Fibroblast of the conjunctiva (primary cell): ENCODE measurements around the gene KCNMB1.

Experiments used
- DNase-seq: peaks from one replicate; pipeline ENCODE4 v3.0.0-alpha.2; 2010; ENCODE audit warnings: low read depth

The KCNMB1 gene

DNA sequence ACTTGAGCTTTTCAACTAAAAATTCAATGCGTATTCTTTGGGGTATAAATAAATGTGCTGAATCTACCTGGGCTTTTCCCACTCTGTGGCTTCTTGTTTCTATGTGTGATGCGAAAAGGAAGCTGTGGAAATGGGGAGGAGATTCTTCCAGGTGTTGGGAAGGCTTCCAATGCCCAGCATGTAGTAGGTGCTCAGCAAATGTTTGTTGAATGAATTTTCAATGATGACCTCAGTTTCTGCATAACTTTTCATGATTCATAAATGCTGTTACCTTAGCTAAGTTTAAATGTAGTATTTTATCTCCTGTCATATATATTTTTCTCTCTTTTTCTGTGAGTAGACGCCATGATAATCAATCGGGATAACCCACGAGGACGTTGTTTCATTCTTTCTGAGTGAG lies 25.6 kb upstream of the KCNMB1 start:
- DNase-seq, result no peak

- DNase-seq, result no peak
Measured at GRCh38 chr5:170413897-170414296, 24.7 kb upstream of the KCNMB1 start.

- DNase-seq, result no peak
Measured at GRCh38 chr5:170411100-170411499, 21.9 kb upstream of the KCNMB1 start.

GRCh38 chr5:170410401-170410800 lies 21.2 kb upstream of the KCNMB1 start:
- no peak for DNase-seq

- no peak for DNase-seq
Measured at GRCh38 chr5:170408877-170409660, 19.9 kb upstream of the KCNMB1 start.

- DNase-seq, result no peak
Measured at GRCh38 chr5:170408226-170408625, 19.1 kb upstream of the KCNMB1 start.

DNA sequence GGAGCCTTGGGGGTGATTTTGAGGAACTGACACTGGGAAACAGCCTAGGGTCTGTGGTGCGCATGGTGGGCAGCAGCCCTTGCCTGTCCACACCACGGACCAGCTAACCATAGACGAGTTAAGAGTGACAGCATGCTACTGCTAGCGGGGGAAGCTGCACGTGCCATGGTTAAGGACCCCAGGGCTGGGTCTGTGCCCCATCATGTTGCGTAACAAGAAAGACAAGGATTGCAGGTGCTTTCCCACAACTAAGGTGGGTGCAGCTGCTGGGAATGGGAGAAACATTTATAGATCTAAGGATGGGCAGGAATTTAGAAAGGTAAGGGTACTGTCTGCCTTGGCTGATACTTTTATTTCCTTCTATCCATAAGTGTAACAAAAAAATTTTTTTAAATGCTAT lies 17.9 kb upstream of the KCNMB1 start:
- DNase-seq, result no peak

- DNase-seq, result no peak
Measured at GRCh38 chr5:170405817-170406216, 16.6 kb upstream of the KCNMB1 start.

DNA sequence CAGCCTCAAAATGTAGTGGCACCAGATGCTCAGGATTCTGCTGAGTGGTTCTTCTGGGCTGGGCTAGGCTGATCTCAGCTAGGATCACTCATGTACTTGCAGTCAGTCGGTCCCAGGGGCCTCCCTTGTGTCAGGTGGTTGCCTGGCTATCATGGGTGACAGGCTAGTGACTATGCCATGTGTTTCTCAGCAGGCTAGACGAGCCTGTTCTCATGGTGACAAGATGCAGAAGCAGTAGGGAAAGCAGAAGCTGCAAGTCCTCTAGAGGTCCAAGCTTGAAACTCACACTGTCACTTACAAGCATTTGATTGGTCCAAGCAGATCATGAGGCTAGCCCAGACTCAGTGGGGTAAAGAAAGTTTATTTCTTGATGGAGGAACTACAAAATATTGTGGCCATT lies 15.2 kb upstream of the KCNMB1 start:
- no peak for DNase-seq

- DNase-seq, result no peak
Measured at GRCh38 chr5:170403675-170404074, 14.5 kb upstream of the KCNMB1 start.

GRCh38 chr5:170402508-170402907 lies 13.3 kb upstream of the KCNMB1 start:
- DNase-seq, result no peak

DNA sequence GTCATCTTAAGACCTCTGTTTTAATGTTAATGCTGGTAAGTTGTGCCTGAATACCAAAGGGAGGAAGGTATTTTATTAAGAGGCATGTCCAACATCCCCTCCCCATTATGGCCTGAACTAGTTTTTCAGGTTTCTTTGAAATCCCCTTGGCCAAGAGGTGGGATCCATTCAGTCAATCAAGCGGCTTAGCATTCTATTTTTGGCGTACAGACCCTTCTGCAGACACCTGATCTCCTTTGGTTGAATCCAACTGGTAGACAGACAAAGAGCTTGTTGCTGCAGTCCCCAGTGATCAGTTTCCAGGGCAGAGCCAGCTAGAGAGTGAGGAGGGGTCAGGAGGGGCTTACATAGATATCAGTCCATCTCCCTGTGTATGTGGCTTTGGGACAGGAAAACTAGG lies 7.9 kb upstream of the KCNMB1 start:
- no peak for DNase-seq

- DNase-seq, result no peak
Measured at GRCh38 chr5:170393958-170394357, 4.8 kb upstream of the KCNMB1 start.

DNA sequence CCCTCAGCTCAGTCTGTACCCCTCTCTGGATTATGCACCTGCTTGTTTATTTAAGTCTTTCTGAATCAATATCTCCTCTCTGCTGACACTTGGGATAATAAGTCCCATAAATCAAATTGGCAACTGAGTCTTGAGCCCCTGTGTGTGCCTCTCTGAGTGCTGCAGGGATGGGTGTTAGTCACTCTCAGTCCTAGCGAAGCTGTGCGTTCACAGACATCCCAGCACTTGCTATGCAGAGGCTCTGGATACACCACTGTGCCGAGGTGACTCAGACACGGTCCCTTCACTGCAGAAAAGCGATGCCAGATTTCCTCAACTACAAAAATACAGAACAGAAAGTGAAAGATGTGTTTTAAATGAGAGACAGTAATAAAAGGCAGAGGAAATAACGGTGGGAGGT lies 4.1 kb upstream of the KCNMB1 start:
- no peak for DNase-seq

GRCh38 chr5:170390472-170390871 lies 1.3 kb upstream of the KCNMB1 start:
- no peak for DNase-seq

DNA sequence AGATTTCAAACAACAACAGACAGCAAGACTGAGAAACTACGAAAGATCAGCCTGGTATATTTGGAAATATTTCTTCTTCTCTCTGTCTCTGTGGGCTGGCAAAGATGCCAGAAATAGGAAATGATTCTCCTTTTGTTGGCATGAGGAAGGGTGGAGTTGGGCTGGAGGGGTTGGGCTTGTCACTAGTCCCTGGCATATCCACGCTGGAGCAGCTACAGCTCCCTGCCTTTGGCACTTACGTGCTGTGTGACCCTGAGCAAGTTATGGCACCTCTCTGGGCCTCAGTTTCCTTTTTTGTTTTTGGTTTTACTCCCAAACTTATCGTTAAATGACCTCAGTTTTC lies 354 bp upstream of the KCNMB1 start:
- DNase-seq, result no peak

DNA sequence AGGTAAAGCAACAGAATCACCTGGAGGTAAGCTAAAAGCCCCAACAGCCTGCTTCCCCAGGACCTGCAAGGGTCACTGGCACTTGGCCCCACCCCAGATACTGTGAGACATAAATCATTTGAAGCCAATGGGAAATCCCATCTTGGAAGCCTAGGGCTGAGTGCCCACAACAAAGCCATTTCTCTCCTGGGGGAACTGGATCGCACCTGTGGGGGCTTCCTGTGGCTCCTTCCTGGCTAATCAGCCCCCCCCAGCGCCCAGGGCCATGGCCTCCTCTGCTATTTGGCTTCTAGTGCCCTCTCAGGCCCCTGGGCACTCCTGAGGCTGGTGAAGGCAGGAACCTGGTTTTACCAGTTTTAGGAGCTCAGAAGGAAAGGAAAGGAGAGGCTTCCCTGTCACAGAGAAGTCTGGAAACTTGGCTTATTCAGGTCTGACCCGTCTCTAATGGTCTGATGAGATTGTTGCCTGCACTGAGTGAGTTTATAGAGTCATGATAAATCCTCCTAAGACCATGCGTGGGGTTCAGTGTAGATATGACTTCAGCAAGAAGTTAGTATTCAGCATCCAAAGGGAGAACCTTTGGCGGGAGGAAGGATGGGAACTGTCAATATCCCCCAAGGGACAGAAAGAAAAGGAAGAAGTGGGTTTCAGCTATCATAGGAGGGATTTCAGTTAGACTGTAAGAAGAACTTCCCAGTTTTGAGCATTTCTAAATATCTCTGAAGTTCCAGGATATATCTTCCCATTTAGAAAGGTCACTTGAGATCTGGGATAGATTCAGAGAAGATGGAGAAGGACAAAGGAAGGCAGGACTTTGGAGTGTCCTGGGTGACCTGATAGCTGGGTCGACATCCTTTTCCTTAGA lies 1.2 kb downstream of the KCNMB1 start:
- no peak for DNase-seq

- no peak for DNase-seq
Measured at GRCh38 chr5:170386743-170387395, 2.3 kb downstream of the KCNMB1 start.

GRCh38 chr5:170383227-170383626 lies 5.9 kb downstream of the KCNMB1 start:
- DNase-seq, result no peak

DNA sequence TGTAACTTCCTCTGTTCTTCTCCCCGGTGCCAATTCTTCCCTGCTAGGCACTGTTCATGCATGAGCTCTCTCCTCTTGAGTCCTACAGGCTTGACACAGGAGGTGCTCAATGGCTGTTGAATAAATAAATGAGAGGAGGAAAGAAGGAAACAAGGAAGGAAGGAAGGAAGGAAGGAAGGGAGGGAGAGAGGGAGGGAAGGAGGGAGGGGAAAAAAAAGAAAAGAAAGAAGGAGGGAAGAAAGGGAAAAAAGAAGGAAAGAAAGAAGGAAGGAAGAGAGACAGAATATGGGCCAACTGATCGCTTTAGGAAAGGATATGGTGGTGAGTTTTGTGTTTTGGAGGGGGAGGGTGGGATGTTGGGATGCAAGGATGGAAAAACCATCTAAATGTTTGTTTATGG lies 6.4 kb downstream of the KCNMB1 start:
- DNase-seq, result no peak

- DNase-seq, result no peak
Measured at GRCh38 chr5:170380361-170380951, 8.7 kb downstream of the KCNMB1 start.

- DNase-seq, result no peak
Measured at GRCh38 chr5:170378740-170379139, 10.4 kb downstream of the KCNMB1 start.

DNA sequence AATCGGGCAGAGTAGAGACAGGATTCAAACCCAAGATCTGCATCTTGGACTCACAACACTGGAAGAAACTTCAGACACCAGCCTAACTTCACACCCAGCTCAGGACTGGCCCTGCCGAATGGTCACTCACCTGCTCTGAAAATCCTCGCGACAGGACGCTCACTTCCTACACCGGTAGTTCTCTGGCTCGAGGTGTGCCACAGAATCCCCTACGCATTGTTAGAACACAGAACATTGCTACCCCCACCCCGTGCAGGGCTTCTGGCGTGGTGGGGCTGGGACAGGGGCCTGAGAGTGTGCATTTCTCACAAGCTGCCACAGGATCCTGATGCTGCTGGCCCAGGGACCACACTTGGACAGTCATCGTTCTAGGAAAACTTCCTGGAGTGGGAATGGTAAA lies 12.1 kb downstream of the KCNMB1 start:
- DNase-seq, result no peak
